H1 (cell line): ENCODE measurements around the gene MAD2L1.

Source experiments
- ATF2 ChIP-seq: IDR thresholded peaks from 2 replicates; pipeline ENCODE4 v1.6.1; 2012; ENCODE audit warnings: low read length, inconsistent platforms
- CEBPB ChIP-seq: IDR thresholded peaks from 2 replicates; pipeline ENCODE4 v1.6.1; 2012; ENCODE audit warnings: low read depth, low read length
- CTCF ChIP-seq, 3 experiments: IDR thresholded peaks; 1 replicate in 2 of 3; 2 replicates in 1 of 3; pipeline versions ENCODE4 v1.5.1 to v1.6.1; 2011; ENCODE audit warnings: low read length in 3 of 3, mild to moderate bottlenecking in 3 of 3, inconsistent platforms in 2 of 3, low read depth in 1 of 3, moderate library complexity in 1 of 3; ENCODE audit not compliant: insufficient read depth in 1 of 3; ENCODE audit errors: control extremely low read depth in 1 of 3
- GABPA ChIP-seq: IDR thresholded peaks from 2 replicates; pipeline ENCODE4 v1.6.1; 2011; ENCODE audit warnings: mild to moderate bottlenecking, low read length, moderate library complexity, borderline replicate concordance; ENCODE audit not compliant: insufficient read depth
- MAX ChIP-seq: IDR thresholded peaks from 2 replicates; pipeline ENCODE4 v1.6.1; 2012; ENCODE audit warnings: inconsistent platforms
- NRF1 ChIP-seq: IDR thresholded peaks from 2 replicates; pipeline ENCODE4 v1.6.1; 2011; ENCODE audit warnings: mild to moderate bottlenecking, low read depth, low read length, improper control_type of control experiment
- POLR2A ChIP-seq, 2 experiments: IDR thresholded peaks; 1 replicate in 1 of 2; 2 replicates in 1 of 2; pipeline ENCODE4 v1.6.1; 2011; ENCODE audit warnings: low read depth in 2 of 2, low read length in 2 of 2, mild to moderate bottlenecking in 2 of 2; ENCODE audit errors: control extremely low read depth in 1 of 2
- SP1 ChIP-seq: IDR thresholded peaks from 2 replicates; pipeline ENCODE4 v1.6.1; 2011; ENCODE audit warnings: low read depth, low read length
- SP4 ChIP-seq: IDR thresholded peaks from 2 replicates; pipeline ENCODE4 v1.6.1; 2012; ENCODE audit warnings: low read length, inconsistent platforms
- TBP ChIP-seq: IDR thresholded peaks from 2 replicates; pipeline ENCODE4 v1.6.1; 2011; ENCODE audit warnings: low read depth, low read length, improper control_type of control experiment
- ZNF274 ChIP-seq: IDR thresholded peaks from 2 replicates; pipeline ENCODE4 v1.7.0; 2012; ENCODE audit warnings: low read length, borderline replicate concordance; ENCODE audit errors: extremely low read depth

- TF ChIP-seq CEBPB = no peak
- no peak for TF ChIP-seq CTCF (IDR thresholded peaks at IDR 0.05; ENCODE audit: control extremely low read depth in 1 of 3, insufficient read depth in 1 of 3, low read depth in 1 of 3, low read length in 3 of 3)
- TF ChIP-seq ATF2 = no peak
- no peak for TF ChIP-seq SP1
- TF ChIP-seq MAX = no peak
- no peak for TF ChIP-seq NRF1
- TF ChIP-seq POLR2A (IDR thresholded peaks at IDR 0.05; ENCODE audit: control extremely low read depth in 1 of 2, low read depth in 2 of 2, low read length in 2 of 2) = no peak
- TF ChIP-seq GABPA = no peak
- TF ChIP-seq SP4 = no peak
- no peak for TF ChIP-seq ZNF274
- no peak for TF ChIP-seq TBP
Observed at GRCh38 chr4:120111745-120112144, 45.1 kb upstream of the MAD2L1 start.
